ENCODE measurements around the gene UBXN2A.
"Not testable (repeated sequence)": the region's sequence is repeated elsewhere in the genome, so short reads cannot be mapped to it uniquely, and the experiment has no call there.

DNA sequence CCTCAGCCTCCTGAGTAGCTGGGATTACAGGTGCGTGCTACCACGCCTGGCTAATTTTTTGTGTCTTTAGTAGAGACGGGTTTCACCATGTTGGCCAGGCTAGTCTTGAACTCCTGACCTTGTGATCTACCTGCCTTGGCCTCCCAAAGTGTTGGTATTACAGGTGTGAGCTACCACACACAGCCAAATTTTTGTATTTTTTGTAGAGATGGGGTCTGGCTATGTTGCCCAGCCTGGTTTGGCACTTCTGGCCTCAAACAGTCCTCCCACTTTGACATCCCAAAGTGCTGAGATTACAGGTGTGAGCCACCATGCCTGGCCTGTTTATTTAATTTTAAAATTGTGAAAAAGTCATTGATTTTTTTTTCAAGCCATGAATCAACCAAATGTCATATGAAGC, 12.3 kb downstream of the UBXN2A start:
- TF ChIP-seq, protein P1, sequence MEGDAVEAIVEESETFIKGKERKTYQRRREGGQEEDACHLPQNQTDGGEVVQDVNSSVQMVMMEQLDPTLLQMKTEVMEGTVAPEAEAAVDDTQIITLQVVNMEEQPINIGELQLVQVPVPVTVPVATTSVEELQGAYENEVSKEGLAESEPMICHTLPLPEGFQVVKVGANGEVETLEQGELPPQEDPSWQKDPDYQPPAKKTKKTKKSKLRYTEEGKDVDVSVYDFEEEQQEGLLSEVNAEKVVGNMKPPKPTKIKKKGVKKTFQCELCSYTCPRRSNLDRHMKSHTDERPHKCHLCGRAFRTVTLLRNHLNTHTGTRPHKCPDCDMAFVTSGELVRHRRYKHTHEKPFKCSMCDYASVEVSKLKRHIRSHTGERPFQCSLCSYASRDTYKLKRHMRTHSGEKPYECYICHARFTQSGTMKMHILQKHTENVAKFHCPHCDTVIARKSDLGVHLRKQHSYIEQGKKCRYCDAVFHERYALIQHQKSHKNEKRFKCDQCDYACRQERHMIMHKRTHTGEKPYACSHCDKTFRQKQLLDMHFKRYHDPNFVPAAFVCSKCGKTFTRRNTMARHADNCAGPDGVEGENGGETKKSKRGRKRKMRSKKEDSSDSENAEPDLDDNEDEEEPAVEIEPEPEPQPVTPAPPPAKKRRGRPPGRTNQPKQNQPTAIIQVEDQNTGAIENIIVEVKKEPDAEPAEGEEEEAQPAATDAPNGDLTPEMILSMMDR (IDR thresholded peaks at IDR 0.05 in 8 of 11, conservative IDR thresholded peaks at IDR 0.05 in 3 of 11) = not testable (repeated sequence)
- TF ChIP-seq POLR2AphosphoS5, POLR2A (IDR thresholded peaks at IDR 0.05): not testable (repeated sequence)
